ENCODE measurements around the gene TALDO1.

The TALDO1 gene

GRCh38 chr11:794766-795633 is 47.7 kb downstream of the TALDO1 start:
- H3K4me2 ChIP-seq (ENCODE audit: low read depth, low read length) = peak overlapping the region; percentile 95
- TF ChIP-seq EZH2phosphoT487 (IDR thresholded peaks at IDR 0.05; ENCODE audit: low read length) (no peak), EZH2 (optimal IDR thresholded peaks at IDR 0.05; ENCODE audit: low read depth, low read length) (no peak)
- TF ChIP-seq, protein P1, sequence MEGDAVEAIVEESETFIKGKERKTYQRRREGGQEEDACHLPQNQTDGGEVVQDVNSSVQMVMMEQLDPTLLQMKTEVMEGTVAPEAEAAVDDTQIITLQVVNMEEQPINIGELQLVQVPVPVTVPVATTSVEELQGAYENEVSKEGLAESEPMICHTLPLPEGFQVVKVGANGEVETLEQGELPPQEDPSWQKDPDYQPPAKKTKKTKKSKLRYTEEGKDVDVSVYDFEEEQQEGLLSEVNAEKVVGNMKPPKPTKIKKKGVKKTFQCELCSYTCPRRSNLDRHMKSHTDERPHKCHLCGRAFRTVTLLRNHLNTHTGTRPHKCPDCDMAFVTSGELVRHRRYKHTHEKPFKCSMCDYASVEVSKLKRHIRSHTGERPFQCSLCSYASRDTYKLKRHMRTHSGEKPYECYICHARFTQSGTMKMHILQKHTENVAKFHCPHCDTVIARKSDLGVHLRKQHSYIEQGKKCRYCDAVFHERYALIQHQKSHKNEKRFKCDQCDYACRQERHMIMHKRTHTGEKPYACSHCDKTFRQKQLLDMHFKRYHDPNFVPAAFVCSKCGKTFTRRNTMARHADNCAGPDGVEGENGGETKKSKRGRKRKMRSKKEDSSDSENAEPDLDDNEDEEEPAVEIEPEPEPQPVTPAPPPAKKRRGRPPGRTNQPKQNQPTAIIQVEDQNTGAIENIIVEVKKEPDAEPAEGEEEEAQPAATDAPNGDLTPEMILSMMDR (IDR thresholded peaks at IDR 0.05; ENCODE audit: low read length) = no peak
- peaks cover 27% of the 10 kb centered on the region for H3F3A ChIP-seq (ENCODE audit: insufficient read depth, low read length)
- no peaks in the 10 kb centered on the region for H4K20me1 ChIP-seq (ENCODE audit: insufficient read depth, low read length)
- no peaks in the 10 kb centered on the region for H3K9me2 ChIP-seq (replicated peaks; ENCODE audit: insufficient read depth, low read length)
- no peak overlapping the region for H3K27ac ChIP-seq (ENCODE audit: low read length)
- no peak overlapping the region for H2AFZ ChIP-seq (ENCODE audit: low read length)
- H3K4me3 ChIP-seq (ENCODE audit: low read length) = peak overlapping the region; percentile 84
- no peaks in the 10 kb centered on the region for H3K36me3 ChIP-seq (replicated peaks; ENCODE audit: insufficient read depth, low read length)
- H3K27me3 ChIP-seq (replicated peaks; ENCODE audit: insufficient read depth, low read length) = no peaks in the 10 kb centered on the region
- no peak for DNase-seq
- peak overlapping the region; percentile 85; the same call in 1 of the 2 replicates for H3K9ac ChIP-seq (ENCODE audit: low read length)
- no peaks in the 10 kb centered on the region for H3K9me3 ChIP-seq (replicated peaks; ENCODE audit: insufficient read depth, low read length)
- H3K79me2 ChIP-seq (ENCODE audit: low read length) = peaks cover 41% of the 10 kb centered on the region
- no peaks in the 10 kb centered on the region for H3K4me1 ChIP-seq (ENCODE audit: low read length)

DNA sequence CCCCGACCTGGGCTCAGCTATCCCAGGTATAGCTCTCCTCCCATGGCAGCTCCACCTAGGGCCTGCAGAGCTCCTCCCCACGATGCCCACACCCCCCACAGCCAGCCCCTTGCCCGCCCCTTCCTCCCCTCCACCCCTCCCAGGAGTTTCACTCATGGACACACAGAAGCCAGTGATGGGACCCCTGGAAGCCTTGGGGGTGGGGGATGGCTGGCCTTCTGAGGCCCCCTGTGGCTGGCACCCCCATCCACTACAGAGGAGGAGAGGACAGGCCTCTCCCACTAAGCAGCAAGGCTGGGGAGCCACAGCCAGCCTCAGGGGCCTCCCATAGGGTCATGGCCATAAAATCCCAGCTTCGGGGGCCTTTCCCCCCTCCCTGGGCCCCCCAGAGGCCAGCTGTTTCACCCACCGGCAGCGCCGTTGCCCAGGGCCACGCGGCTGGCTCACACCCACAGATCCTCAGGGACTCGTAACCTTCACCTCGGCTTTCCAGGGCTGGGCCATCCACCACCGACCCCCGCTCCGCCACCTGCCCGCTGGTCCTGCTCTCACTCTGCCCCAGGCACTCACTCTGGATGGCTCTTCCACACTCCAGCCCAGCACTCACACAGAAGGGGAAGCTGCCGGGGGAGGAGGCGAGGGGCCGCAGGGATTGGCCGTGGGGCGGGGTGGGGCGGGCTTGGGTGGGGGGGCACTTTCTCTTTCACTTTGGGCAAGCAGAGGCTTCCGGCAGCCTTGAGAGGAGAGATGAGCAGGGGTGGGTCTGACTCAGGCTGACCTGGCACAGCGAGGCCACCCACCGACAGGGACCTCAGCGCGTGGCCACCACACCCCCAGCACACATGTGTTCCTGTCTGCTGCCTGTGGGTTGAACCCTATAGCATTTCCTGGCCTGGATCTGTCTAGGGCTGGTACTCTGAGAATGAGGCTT is 48.6 kb downstream of the TALDO1 start:
- Histone ChIP-seq H3K27ac (ENCODE audit: low read length) (peak overlapping the region; percentile 67), H3K36me3 (replicated peaks; ENCODE audit: insufficient read depth, low read length) (no peaks in the 10 kb centered on the region), H3K79me2 (ENCODE audit: low read length) (peaks cover 41% of the 10 kb centered on the region), H3K4me3 (ENCODE audit: low read length) (peak overlapping the region; percentile 84), H3K4me2 (ENCODE audit: low read depth, low read length) (peak overlapping the region; percentile 100), H2AFZ (ENCODE audit: low read length) (peak overlapping the region; percentile 70; the same call in 1 of the 2 replicates), H3K4me1 (ENCODE audit: low read length) (no peaks in the 10 kb centered on the region), H3K9me3 (replicated peaks; ENCODE audit: insufficient read depth, low read length) (no peaks in the 10 kb centered on the region), H3K9ac (ENCODE audit: low read length) (peak overlapping the region; percentile 85), H4K20me1 (ENCODE audit: insufficient read depth, low read length) (no peaks in the 10 kb centered on the region), H3K27me3 (replicated peaks; ENCODE audit: insufficient read depth, low read length) (no peaks in the 10 kb centered on the region), H3F3A (ENCODE audit: insufficient read depth, low read length) (peaks cover 21% of the 10 kb centered on the region), H3K9me2 (replicated peaks; ENCODE audit: insufficient read depth, low read length) (no peaks in the 10 kb centered on the region)
- TF ChIP-seq, protein P1 (IDR thresholded peaks at IDR 0.05; ENCODE audit: low read length) = no peak
- TF ChIP-seq EZH2 (optimal IDR thresholded peaks at IDR 0.05; ENCODE audit: low read depth, low read length) (no peak), EZH2phosphoT487 (IDR thresholded peaks at IDR 0.05; ENCODE audit: low read length) (no peak)
- peak; percentile 83 for DNase-seq

DNA sequence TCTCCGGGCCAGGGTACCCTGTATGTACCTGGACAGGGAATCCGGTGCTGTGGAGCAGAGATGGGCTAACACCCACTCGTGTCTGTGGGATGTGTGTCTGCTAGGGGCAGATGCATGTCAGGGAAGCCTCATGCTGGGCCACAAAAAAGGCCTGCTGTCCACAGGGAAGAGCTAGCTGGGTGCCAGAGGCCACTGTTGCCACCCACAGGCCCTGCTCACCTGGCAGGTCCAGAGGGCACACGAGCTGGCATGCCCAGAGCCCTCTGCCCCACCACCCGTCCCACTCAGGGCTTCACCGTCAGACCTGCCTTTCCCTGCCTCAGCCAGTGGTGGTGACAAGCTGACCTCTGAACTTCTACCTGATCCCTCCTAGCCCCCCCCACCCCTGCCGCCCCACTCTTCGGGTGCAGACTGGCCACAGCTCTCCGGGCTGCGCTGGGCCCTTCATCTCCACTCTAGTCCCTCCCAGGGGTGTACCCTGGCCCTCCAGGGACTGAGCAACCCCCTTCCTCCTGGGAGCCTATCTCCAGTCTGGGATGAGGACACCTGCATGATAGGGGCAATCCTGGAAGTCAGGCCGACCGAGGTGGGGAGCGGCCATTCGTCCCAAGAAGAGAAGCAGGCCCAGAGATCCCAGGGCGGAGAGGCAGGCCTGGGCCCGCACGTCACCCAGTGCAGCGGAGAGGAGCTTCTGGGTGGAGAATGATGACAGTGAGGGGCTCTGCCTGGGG is 49.5 kb downstream of the TALDO1 start:
- H3K4me3 ChIP-seq (ENCODE audit: low read length) = peak overlapping the region; percentile 84
- no peaks in the 10 kb centered on the region for H3K9me3 ChIP-seq (replicated peaks; ENCODE audit: insufficient read depth, low read length)
- no peaks in the 10 kb centered on the region for H3K36me3 ChIP-seq (replicated peaks; ENCODE audit: insufficient read depth, low read length)
- H3K79me2 ChIP-seq (ENCODE audit: low read length) = peaks cover 41% of the 10 kb centered on the region
- peak overlapping the region; percentile 85 for H3K9ac ChIP-seq (ENCODE audit: low read length)
- no peaks in the 10 kb centered on the region for H3K4me1 ChIP-seq (ENCODE audit: low read length)
- H3K4me2 ChIP-seq (ENCODE audit: low read depth, low read length) = peak overlapping the region; percentile 100
- H4K20me1 ChIP-seq (ENCODE audit: insufficient read depth, low read length) = no peaks in the 10 kb centered on the region
- DNase-seq = no peak
- peaks cover 21% of the 10 kb centered on the region for H3F3A ChIP-seq (ENCODE audit: insufficient read depth, low read length)
- H2AFZ ChIP-seq (ENCODE audit: low read length) = peak overlapping the region; percentile 69
- TF ChIP-seq EZH2phosphoT487 (IDR thresholded peaks at IDR 0.05; ENCODE audit: low read length) = no peak
- TF ChIP-seq EZH2 (optimal IDR thresholded peaks at IDR 0.05; ENCODE audit: low read depth, low read length) = no peak
- TF ChIP-seq, protein P1 (IDR thresholded peaks at IDR 0.05; ENCODE audit: low read length) = no peak
- no peaks in the 10 kb centered on the region for H3K27me3 ChIP-seq (replicated peaks; ENCODE audit: insufficient read depth, low read length)
- H3K27ac ChIP-seq (ENCODE audit: low read length) = peak overlapping the region; percentile 67
- H3K9me2 ChIP-seq (replicated peaks; ENCODE audit: insufficient read depth, low read length) = no peaks in the 10 kb centered on the region

Data from MM.1S (cell line).